Type B pancreatic cell (in vitro differentiated cells): ENCODE measurements around the gene GUK1. TPM values are rescaled to one million over a fixed set of nuclear protein-coding genes. Genes with fewer than 3 reads are reported as not detected.

Experiments used
- DNase-seq: peaks from one replicate; pipeline ENCODE4 v3.0.0; 2021; ENCODE audit warnings: mixed read lengths; ENCODE audit not compliant: unreplicated experiment; ENCODE audit errors: extremely low spot score
- H3K27ac Mint-ChIP-seq: 2 replicates; pipeline ENCODE4 v1.8.0; 2021; ENCODE audit warnings: mild to moderate bottlenecking, mixed read lengths
- H3K27me3 Mint-ChIP-seq: 2 replicates; pipeline ENCODE4 v1.8.0; 2021; ENCODE audit warnings: mixed read lengths
- H3K36me3 Mint-ChIP-seq: 2 replicates; pipeline ENCODE4 v1.8.0; 2021; ENCODE audit warnings: mixed read lengths
- H3K4me1 Mint-ChIP-seq: one replicate; pipeline ENCODE4 v1.8.0; 2021; ENCODE audit warnings: mixed read lengths; ENCODE audit not compliant: unreplicated experiment
- H3K4me3 Mint-ChIP-seq: 2 replicates; pipeline ENCODE4 v1.8.0; 2021; ENCODE audit warnings: mild to moderate bottlenecking, mixed read lengths
- H3K9me3 Mint-ChIP-seq: 2 replicates; pipeline ENCODE4 v1.8.0; 2021; ENCODE audit warnings: mixed read lengths
- total RNA-seq: library from RNA; stranded (reverse); gene quantifications from 2 replicates; pipeline ENCODE4 v1.2.1, GENCODE V29; 2021; ENCODE audit warnings: low replicate concordance
- TF ChIP-seq, protein P1 (sequence below): fragments of 200-600 bp; sonication (generic); conservative IDR thresholded peaks from 2 replicates; pipeline ENCODE4 v1.5.0; 2021; ENCODE audit warnings: antibody characterized with exemption, mild to moderate bottlenecking

Gene GUK1
- total RNA-seq, 1 donor from 2014 or later = 133 TPM

DNA sequence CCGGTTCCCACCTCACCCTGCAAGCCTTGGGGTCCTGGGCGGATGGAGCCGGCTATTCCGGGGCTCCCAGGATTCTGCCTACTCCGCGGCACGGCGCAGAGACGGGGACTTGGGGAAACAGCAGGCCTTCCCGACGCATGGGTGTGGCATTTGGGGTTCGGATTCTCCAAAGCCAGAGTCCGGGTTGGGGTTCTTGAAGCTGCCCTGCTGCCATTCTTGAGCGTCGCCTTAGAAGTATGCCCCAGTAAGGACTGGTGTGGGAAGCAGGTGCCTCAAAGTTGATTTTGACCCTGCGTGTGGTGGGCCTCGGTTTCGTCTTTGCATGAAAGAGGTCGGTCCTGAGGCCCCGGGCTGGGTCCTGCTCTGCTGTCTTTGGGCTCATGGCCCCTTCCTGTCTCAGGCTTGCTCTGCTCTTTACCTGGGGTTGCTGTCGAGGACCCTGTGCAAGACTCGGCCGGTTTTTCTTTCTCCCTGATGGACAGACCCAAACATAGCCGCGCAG lies 696 bp downstream of the GUK1 start:
- H3K27me3 Mint-ChIP-seq = peaks cover 24% of the 10 kb centered on the region
- TF ChIP-seq, protein P1, sequence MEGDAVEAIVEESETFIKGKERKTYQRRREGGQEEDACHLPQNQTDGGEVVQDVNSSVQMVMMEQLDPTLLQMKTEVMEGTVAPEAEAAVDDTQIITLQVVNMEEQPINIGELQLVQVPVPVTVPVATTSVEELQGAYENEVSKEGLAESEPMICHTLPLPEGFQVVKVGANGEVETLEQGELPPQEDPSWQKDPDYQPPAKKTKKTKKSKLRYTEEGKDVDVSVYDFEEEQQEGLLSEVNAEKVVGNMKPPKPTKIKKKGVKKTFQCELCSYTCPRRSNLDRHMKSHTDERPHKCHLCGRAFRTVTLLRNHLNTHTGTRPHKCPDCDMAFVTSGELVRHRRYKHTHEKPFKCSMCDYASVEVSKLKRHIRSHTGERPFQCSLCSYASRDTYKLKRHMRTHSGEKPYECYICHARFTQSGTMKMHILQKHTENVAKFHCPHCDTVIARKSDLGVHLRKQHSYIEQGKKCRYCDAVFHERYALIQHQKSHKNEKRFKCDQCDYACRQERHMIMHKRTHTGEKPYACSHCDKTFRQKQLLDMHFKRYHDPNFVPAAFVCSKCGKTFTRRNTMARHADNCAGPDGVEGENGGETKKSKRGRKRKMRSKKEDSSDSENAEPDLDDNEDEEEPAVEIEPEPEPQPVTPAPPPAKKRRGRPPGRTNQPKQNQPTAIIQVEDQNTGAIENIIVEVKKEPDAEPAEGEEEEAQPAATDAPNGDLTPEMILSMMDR = no peak

DNA sequence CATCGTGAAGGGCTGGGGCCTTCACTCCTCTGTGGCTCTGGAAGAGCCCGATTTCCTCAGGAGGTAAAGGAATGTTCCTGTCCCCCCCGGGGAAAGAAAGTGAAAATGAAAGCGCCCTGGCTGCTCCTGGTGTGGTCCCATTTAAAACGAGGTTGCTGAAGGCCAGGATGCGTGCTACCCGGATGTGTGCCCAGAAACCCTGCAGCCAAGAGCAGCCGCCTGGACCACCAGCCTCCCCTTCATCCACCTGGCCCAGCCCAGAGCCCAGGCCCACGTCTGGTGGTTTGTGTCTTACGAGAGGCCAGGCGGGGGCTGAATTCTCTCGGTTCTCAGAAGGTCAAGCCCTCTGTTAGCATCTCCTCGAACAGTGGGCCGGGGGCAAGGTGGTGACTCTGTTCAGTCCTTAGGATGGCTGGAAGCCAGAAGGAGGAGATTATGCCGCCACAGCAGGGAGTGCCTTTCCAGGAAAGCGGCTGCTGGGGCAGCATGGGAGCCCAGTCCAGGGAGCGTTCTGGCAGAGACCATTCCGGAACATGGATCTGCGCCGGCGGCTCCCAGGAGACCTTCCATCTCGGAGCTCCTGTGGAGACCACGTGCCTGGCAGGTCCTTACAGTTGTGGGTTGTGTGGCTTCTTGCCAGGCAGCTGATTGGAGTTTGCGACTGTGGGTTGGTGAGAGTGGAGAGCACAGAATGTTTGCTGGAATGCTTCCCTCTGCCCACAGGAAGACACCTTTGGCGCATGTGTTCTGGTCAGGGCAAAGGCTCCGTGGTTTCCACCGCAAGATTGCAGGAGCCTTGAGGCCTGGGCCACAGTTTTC lies 1.4 kb downstream of the GUK1 start:
- Mint-ChIP-seq H3K27me3 (peaks cover 17% of the 10 kb centered on the region), H3K27ac (peak overlapping the region; percentile 98), H3K9me3 (no peaks in the 10 kb centered on the region), H3K4me1 (peaks cover 15% of the 10 kb centered on the region), H3K36me3 (no peaks in the 10 kb centered on the region), H3K4me3 (peak overlapping the region; percentile 94)
- peak; percentile 69 for DNase-seq
- TF ChIP-seq, protein P1 = no peak

More for the DNA sequence above, 696 bp downstream of the GUK1 start:
- no peaks in the 10 kb centered on the region for H3K9me3 Mint-ChIP-seq
- peak overlapping the region; percentile 98 for H3K27ac Mint-ChIP-seq
- no peak for DNase-seq
- H3K4me1 Mint-ChIP-seq = peaks cover 15% of the 10 kb centered on the region
- H3K36me3 Mint-ChIP-seq = no peaks in the 10 kb centered on the region
- peak overlapping the region; percentile 94 for H3K4me3 Mint-ChIP-seq

DNA sequence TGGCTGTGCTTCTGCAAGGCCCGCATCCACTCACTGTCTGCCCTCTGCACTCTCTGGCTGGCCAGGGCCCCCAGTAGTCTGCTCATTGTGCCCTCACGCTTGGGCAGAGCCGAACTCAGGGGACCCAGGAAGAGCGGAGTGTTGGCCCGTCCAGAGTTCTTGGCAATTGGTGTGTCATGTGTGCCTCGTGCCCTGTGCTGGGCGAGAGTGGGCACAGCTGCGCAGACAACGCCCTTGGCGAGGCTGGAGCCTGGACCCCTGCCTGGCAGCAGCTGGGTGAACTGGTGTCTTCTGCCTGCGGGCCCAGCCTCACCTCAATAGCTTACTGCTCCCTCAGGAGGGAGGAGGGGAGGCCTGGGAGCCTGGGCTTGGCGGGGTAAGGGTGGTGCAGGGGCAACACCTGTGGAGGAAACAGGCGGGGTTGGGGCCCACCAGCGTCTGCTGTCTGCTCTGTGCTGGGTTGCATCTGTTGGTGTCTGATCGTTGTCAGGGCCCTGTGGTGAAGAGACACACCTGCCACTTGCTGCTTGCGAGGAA lies 2.1 kb downstream of the GUK1 start:
- TF ChIP-seq, protein P1 = no peak
- peaks cover 9% of the 10 kb centered on the region for H3K27me3 Mint-ChIP-seq
- peak overlapping the region; percentile 36 for H3K27ac Mint-ChIP-seq

DNA sequence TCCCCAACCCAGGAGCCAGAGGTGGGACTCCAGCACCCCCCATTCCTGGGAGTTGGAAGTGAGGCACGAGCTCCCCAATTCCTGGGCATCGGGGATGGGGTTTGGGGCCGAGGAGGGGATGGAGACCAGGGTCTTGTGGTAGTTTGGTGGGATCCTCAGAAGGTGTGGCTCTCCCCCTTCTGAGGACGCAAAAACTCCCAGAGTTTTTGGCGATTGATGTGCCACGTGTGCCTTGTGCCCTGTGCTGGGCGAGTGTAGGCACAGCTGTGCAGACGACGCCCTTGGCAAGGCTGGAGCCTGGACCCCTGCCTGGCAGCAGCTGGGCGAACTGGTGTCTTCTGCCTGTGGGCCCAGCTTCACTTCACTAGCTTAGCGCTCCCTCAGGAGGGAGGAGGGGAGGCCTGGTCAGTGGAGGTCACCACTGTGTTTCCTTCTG lies 2.6 kb downstream of the GUK1 start:
- no peaks in the 10 kb centered on the region for H3K9me3 Mint-ChIP-seq
- peaks cover 15% of the 10 kb centered on the region for H3K4me1 Mint-ChIP-seq
- peak overlapping the region; percentile 36 for H3K27ac Mint-ChIP-seq
- no peak for DNase-seq
- TF ChIP-seq, protein P1 = no peak
- H3K36me3 Mint-ChIP-seq = no peaks in the 10 kb centered on the region
- peak overlapping the region; percentile 94 for H3K4me3 Mint-ChIP-seq
- peaks cover 5% of the 10 kb centered on the region for H3K27me3 Mint-ChIP-seq

More for the DNA sequence above, 2.1 kb downstream of the GUK1 start:
- peaks cover 15% of the 10 kb centered on the region for H3K4me1 Mint-ChIP-seq
- peak overlapping the region; percentile 94 for H3K4me3 Mint-ChIP-seq
- DNase-seq = peak; percentile 70
- H3K9me3 Mint-ChIP-seq = no peaks in the 10 kb centered on the region
- no peaks in the 10 kb centered on the region for H3K36me3 Mint-ChIP-seq

DNA sequence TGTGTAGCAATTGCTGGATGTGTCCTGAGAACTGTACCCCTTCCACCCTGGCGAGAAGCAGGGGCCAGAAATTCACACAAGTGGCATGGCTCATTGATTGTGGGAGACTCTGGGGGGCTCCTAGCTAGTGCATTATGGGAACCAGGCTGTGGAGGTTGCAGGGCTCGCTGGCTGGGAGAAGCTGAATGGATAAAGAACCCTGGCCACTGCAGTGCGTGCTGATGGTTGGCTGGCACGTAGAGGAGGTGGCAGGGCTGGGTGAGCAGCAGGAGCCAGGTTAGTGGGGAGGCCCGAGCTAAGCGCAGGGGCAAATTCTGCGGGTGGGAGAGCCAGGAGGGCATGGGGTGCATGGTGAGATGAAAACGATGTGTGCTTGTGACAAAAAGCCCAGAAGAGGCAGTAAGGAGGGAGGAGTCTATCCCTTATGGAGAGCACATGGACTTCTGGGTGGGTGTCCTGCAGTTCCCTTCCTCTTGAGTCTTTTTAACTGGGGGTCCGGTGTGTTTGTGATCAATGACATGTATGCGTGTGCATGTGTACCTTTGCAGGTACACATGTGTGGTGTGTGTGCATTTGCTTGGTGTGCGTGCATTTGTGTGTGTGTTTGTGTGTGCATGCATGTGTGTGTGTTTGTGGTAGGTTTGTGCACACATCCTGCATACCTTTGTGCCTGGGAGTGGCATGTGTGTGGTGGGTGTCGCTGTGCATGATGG lies 3.6 kb downstream of the GUK1 start:
- H3K36me3 Mint-ChIP-seq = no peaks in the 10 kb centered on the region
- TF ChIP-seq, protein P1 = no peak
- H3K27ac Mint-ChIP-seq = peak overlapping the region; percentile 74
- peaks cover 15% of the 10 kb centered on the region for H3K4me1 Mint-ChIP-seq
- H3K9me3 Mint-ChIP-seq = no peaks in the 10 kb centered on the region
- DNase-seq = no peak
- H3K27me3 Mint-ChIP-seq = peaks cover 5% of the 10 kb centered on the region
- H3K4me3 Mint-ChIP-seq = peak overlapping the region; percentile 94
